H1 (cell line): ENCODE measurements around the gene CEP70.
"Not testable (repeated sequence)": the region's sequence is repeated elsewhere in the genome, so short reads cannot be mapped to it uniquely, and the experiment has no call there.

Experiments used
- CBX8 ChIP-seq: fragments of 300-800, 300-1000 bp; sonication (generic); IDR thresholded peaks from 2 replicates; pipeline ENCODE4 v1.7.1; 2016; ENCODE audit warnings: low read depth, low read length, borderline replicate concordance
- CREB1 ChIP-seq: IDR thresholded peaks from 2 replicates; pipeline ENCODE4 v1.6.1; 2012; ENCODE audit warnings: inconsistent platforms
- CTCF ChIP-seq, 3 experiments: IDR thresholded peaks; 1 replicate in 2 of 3; 2 replicates in 1 of 3; pipeline versions ENCODE4 v1.5.1 to v1.6.1; 2011; ENCODE audit warnings: low read length in 3 of 3, mild to moderate bottlenecking in 3 of 3, inconsistent platforms in 2 of 3, low read depth in 1 of 3, moderate library complexity in 1 of 3; ENCODE audit not compliant: insufficient read depth in 1 of 3; ENCODE audit errors: control extremely low read depth in 1 of 3
- EP300 ChIP-seq, 2 experiments: IDR thresholded peaks; 1 replicate in 1 of 2; 2 replicates in 1 of 2; pipeline ENCODE4 v1.6.1; 2011 to 2012; ENCODE audit warnings: low read depth in 2 of 2, low read length in 2 of 2, mild to moderate bottlenecking in 2 of 2, borderline replicate concordance in 1 of 2, inconsistent platforms in 1 of 2, moderate library complexity in 1 of 2
- FOSL1 ChIP-seq: IDR thresholded peaks from 2 replicates; pipeline ENCODE4 v1.6.1; 2011; ENCODE audit warnings: mild to moderate bottlenecking, low read depth, low read length, moderate library complexity; ENCODE audit not compliant: insufficient read depth
- MAX ChIP-seq: IDR thresholded peaks from 2 replicates; pipeline ENCODE4 v1.6.1; 2012; ENCODE audit warnings: inconsistent platforms
- PHF8 ChIP-seq: fragments of 200-600 bp; sonication (generic); conservative IDR thresholded peaks from 2 replicates; pipeline ENCODE4 v1.7.1; 2012; ENCODE audit warnings: low read depth, mild to moderate bottlenecking, inconsistent platforms, low read length, moderate library complexity
- POU5F1 ChIP-seq: IDR thresholded peaks from 2 replicates; pipeline ENCODE4 v1.6.1; 2011; ENCODE audit warnings: low read depth, mild to moderate bottlenecking, low read length, moderate library complexity
- RFX5 ChIP-seq: IDR thresholded peaks from 2 replicates; pipeline ENCODE4 v1.6.1; 2011; ENCODE audit warnings: low read depth, low read length, improper control_type of control experiment, borderline replicate concordance
- SP1 ChIP-seq: IDR thresholded peaks from 2 replicates; pipeline ENCODE4 v1.6.1; 2011; ENCODE audit warnings: low read depth, low read length

GRCh38 chr3:138453940-138454339, 140.1 kb downstream of the CEP70 start:
- not testable (repeated sequence) for TF ChIP-seq MAX; RFX5; CREB1; CTCF (IDR thresholded peaks at IDR 0.05; ENCODE audit: control extremely low read depth in 1 of 3, insufficient read depth in 1 of 3, low read depth in 1 of 3, low read length in 3 of 3); EP300 (IDR thresholded peaks at IDR 0.05; ENCODE audit: borderline replicate concordance in 1 of 2, low read depth in 2 of 2, low read length in 2 of 2); FOSL1; POU5F1; PHF8; CBX8; SP1
